AG08395 (cell line): Measurements from ENCODE around the gene DYNC1H1.

Experiments used
- DNase-seq: peaks from one replicate; pipeline ENCODE4 v3.0.0; 2012; ENCODE audit warnings: mixed read lengths, low spot score

The DYNC1H1 gene

DNA sequence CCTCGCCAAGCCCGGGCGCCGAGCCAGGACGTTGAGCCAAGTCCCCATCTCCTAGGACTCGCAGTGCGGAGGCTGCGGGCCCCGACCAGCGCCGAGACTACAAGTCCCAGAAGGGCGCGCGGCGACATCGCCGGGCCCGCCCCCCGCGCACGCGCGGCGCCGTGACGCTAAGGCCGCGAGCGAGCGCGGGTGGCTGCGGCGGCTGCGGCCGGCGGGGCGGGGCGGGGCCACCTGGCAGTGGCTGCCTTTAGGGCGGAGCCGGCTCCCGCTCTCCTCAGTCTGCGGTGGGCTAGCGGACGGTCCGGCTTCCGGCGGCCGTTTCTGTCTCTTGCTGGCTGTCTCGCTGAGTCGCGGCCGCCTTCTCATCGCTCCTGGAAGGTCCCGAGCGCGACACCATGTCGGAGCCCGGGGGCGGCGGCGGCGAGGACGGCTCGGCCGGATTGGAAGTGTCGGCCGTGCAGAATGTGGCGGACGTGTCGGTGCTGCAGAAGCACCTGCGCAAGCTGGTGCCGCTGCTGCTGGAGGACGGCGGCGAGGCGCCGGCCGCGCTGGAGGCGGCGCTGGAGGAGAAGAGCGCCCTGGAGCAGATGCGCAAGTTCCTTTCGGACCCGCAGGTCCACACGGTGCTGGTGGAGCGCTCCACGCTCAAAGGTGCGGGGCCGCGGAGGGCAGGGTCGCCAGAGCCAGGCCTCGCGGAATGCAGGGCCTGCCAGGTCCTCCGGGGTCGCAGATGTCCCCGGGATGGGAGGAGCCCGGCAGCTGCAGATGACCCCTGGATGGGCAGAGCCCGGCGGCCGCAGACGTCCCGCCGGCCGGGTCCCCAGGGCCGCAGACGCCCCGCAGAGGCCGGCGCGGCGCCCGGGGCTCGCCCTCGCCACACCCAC lies at the start of gene DYNC1H1:
Gene DYNC1H1 (plus strand): TSS at position 277 of the 884 bp plus-strand sequence. CDS start 119 bp downstream, at position 396.
- DNase-seq = peak; percentile 95

- DNase-seq = no peak
Observed at GRCh38 chr14:101915871-101916815, 48.2 kb upstream of the DYNC1H1 start.

DNA sequence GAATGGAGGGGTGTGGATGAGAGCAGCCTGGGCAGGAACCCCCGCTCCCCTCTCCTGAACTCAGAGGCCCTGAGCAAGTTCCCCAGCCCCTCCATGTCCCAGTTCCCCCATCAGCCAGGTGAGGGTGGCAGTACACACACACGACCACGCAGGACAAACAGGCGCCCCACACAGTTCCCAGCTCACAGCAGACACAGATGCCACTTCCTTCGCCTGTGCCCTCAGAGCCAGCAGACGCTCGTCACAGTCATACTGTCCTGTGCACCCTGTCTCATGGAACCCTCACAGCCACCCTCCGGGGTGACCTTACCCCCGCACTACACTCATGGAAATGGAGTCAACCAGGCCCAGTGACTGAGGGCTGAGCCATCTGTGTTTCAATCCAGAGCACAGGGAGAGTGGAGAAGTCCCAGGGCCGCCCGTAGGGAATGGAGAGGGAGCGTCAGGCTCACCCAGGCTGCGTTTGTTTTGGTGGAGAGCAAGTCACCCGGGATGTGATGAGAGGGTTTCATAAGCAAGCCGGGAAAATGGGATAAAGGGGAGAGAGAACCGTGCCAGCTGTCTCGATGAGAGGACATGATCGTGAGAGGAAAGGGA lies 47.5 kb upstream of the DYNC1H1 start:
- no peak for DNase-seq

GRCh38 chr14:101917413-101918017 lies 46.9 kb upstream of the DYNC1H1 start:
- no peak for DNase-seq

DNA sequence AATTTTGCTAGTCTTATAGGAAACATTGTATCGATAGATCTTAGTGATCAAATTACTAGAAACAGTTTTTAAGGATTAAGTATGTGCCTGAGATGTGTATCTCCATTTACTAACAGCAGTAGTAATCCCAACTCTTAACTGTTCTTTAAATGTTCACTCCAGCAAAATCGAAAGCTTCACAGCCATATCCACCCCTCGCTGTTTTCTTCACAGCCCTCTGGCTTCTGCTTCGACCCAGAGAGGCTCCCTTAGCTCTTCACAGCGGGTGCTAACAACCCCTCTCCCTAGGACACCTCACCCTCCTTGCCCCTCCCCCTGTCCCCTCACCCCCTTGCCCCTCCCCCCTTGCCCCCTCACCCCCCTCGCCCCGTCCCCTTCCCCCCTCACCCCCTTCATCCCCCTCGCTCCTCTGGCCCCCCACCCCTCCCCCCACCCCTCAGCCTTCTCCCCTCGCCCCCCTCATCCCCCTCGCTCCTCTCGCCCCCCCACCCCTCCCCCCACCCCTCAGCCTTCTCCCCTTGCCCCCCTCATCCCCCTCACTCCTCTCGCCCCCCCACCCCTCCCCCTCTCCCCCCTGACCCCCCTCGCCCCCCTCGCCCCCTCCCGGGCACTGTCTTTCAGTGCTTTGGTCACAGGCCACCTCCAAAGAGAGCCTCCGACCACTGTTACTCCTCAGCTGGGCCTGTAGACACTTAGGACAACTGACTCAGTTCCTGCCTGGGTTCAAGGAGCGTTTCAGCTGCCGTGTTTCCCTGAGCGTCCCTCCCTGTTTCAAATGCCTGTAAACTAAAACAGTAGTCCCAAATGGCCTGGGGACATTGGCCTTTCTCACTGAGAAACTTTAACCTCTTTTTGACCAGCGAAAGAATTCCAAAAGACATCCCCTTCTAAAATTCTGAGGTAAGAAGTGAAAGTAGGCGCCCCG lies 46.0 kb upstream of the DYNC1H1 start:
- DNase-seq = no peak

DNA sequence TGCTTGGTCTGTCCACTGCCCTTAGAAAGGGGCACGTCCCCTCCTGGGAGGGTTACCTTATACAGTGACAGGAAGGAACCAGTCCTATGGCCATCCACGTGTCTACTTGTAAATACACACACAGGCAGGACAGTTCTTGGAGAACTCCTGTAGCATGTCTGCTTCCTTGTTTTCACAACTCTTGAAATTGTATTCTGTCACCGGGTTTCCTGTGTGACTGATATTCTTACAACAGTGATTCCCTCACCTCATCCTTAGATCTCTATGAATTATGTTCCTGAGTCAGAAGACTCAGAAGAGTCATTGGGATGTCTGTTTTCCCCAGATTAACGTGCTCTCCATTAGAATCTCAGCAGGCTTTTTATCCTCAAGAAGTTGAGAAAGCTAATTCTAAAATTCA lies 44.1 kb upstream of the DYNC1H1 start:
- no peak for DNase-seq

- DNase-seq = no peak
Observed at GRCh38 chr14:101922866-101923265, 41.5 kb upstream of the DYNC1H1 start.

- no peak for DNase-seq
Observed at GRCh38 chr14:101925152-101925551, 39.2 kb upstream of the DYNC1H1 start.

DNA sequence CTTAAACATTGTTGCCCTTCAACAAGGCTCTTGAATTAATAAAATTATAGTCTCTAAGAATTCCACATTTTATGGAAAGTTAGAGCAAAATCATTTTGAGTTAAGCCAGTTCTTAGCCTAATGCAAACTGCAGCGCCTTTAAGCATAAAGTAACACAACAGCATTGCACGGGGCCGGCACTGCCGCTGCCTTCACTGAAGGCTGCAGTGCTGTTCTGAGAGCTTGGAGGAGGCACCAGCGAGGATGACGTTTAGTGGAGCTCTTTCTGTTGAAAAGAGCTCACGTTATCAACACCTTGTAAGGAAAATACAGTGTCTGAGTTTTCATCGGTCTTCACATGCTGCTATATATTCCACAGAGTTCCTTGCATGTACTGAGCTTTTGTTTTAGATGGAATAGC lies 38.3 kb upstream of the DYNC1H1 start:
- DNase-seq = no peak

GRCh38 chr14:101926620-101927019 lies 37.8 kb upstream of the DYNC1H1 start:
- no peak for DNase-seq

DNA sequence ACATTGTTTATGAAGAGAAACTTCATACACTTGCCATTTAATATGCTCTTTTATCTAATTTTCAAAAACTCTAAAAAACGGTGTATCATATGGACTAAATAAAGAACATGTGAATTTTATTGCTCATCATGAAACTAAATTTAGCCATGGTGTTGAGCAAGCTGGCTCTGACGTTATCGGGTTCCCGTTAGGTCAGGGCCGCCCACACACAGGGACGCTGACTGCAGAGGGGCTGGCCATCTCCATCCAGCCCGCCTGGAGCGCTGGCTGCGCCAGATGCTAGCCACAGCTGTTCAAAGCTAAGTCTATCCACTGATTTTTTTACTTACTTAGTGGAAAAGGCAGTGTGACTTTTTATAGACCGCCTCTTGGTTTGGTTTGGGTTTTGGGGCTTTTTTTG lies 36.5 kb upstream of the DYNC1H1 start:
- DNase-seq = peak; percentile 95

GRCh38 chr14:101928415-101928841 lies 35.9 kb upstream of the DYNC1H1 start:
- no peak for DNase-seq

- no peak for DNase-seq
Observed at GRCh38 chr14:101929096-101929495, 35.3 kb upstream of the DYNC1H1 start.

GRCh38 chr14:101929946-101930345 lies 34.4 kb upstream of the DYNC1H1 start:
- no peak for DNase-seq

DNA sequence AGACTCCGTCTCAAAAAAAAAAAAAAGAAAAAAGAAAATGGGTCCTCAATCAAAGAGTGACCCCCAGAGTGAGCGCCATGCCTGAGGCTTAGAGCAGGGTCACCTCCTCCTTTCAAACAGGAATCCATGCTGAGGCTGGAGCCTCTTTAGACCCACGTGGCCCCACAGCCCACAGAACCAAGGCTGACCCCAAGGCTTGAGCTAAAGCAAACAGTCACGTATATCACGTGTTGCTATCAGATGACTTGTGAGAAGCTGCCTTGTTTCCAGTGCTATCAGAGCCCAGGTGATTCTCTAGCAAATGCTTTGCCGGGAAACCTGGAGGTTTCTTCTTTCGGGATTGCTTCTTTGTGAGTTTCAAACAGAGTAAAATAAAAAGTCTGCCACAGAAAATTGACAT lies 31.7 kb upstream of the DYNC1H1 start:
- no peak for DNase-seq

GRCh38 chr14:101933209-101933608 lies 31.2 kb upstream of the DYNC1H1 start:
- no peak for DNase-seq

DNA sequence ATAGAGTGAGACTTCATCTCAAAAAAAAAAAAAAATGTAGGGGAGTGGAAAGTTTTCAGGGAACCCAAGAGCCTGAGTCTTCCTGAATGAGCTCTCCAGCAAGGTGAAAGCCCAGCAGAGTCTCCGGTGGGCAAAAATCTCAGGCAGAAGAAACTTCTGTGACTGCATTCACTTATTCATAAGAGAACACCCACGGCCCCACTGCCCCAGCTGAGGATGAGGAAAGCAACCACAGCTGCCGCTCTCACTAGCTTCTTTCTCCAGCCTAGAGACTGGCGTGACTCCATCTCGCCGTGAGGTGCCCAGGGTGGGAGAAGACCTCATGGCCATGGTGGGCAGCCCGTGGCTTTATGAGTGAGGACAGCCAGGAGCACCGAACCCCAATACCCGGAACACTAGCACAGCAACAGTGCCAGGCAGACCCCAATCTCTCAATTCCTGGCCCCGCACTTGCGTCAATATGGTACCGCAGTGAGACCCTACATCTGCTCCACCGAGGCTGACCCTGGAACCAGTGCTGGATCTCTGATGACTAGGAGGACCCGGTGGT lies 29.7 kb upstream of the DYNC1H1 start:
- no peak for DNase-seq

GRCh38 chr14:101937926-101938767 lies 26.2 kb upstream of the DYNC1H1 start:
- DNase-seq = no peak

DNA sequence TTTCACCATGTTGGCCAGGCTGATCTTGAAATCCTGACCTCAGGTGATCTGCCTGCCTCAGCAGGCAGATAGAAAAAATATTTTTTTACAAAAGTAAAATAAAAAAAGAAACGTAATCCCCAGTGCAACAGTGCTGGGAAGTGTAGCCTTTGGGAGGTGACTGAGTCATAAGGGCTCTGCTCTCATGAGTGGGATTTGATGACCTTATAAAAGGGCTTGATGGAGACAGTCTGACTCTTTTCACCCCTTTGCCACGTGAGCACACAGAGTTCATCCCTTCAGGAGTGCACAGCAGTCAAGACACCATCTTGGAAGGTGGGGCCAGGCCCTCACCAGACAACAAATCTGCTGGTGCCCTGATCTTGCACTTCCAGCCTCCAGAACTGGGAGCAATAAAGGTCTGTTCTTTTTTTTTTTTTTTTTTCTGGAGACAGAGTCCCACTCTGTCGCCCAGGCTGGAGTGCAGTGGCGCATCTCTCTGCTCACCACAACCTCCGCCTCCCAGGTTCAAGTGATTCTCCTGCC lies 24.7 kb upstream of the DYNC1H1 start:
- no peak for DNase-seq
